Measurements from ENCODE around the gene TXK. TPM values are rescaled to one million over a fixed set of nuclear protein-coding genes. Genes with fewer than 3 reads are reported as not detected.

The TXK gene
- total RNA-seq, 1 experiment from 2014 or later = 1.7 TPM

- no peak for TF ChIP-seq ELF1 (IDR thresholded peaks at IDR 0.05; ENCODE audit: borderline replicate concordance, low read depth)
- no peak for TF ChIP-seq POLR2AphosphoS5 (IDR thresholded peaks at IDR 0.05; ENCODE audit: low read depth, low read length)
- TF ChIP-seq SRF (IDR thresholded peaks at IDR 0.05; ENCODE audit: low read depth) = no peak
Observed at GRCh38 chr4:48122756-48123155, 11.3 kb downstream of the TXK start (continued).

- ChIA-PET POLR2A (no interaction called here), RAD21 (ENCODE audit: low non-redundant PET in 1 of 2, low total read pairs in 2 of 2, uncharacterized antibody in 2 of 2, unreplicated experiment in 2 of 2) (no interaction called here), CTCF (no interaction called here)
- Histone ChIP-seq H3K36me3 (ENCODE audit: control insufficient read depth in 1 of 2, insufficient read depth in 2 of 2, low read length in 2 of 2) (no peaks in the 10 kb centered on the region), H3K9ac (ENCODE audit: low read length) (no peak overlapping the region), H3K27me3 (ENCODE audit: insufficient read depth, low read length) (no peaks in the 10 kb centered on the region), H2AFZ (ENCODE audit: low read depth, low read length, poor library complexity, severe bottlenecking) (no peak overlapping the region), H3K9me3 (ENCODE audit: control insufficient read depth in 1 of 2, insufficient read depth in 1 of 2, low read depth in 1 of 2, low read length in 2 of 2) (no peaks in the 10 kb centered on the region), H3K4me3 (replicated peaks in 1 of 2; ENCODE audit: low read depth in 1 of 2, low read length in 2 of 2) (no peak overlapping the region), H3K27ac (ENCODE audit: low read depth, low read length) (no peak overlapping the region), H3K79me2 (ENCODE audit: insufficient read depth, low read length) (no peaks in the 10 kb centered on the region), H3K9me2 (ENCODE audit: insufficient read depth) (no peaks in the 10 kb centered on the region), H3K4me2 (ENCODE audit: low read length) (no peak overlapping the region), H3K4me1 (ENCODE audit: control insufficient read depth in 1 of 2, insufficient read depth in 2 of 2, low read length in 2 of 2) (no peaks in the 10 kb centered on the region), H4K20me1 (ENCODE audit: insufficient read depth) (no peaks in the 10 kb centered on the region)
- no TSS peak for BruUV-seq (replicated peaks)
- TF ChIP-seq ELF1 (IDR thresholded peaks at IDR 0.05; ENCODE audit: borderline replicate concordance, low read depth) (no peak), TCF7L2 (IDR thresholded peaks at IDR 0.05; ENCODE audit: borderline replicate concordance, extremely low read depth, insufficient read depth, insufficient read length) (no peak), SIN3A (IDR thresholded peaks at IDR 0.05; ENCODE audit: low read depth) (no peak), EZH2phosphoT487 (IDR thresholded peaks at IDR 0.05; ENCODE audit: borderline replicate concordance) (no peak), ZBTB33 (IDR thresholded peaks at IDR 0.05; ENCODE audit: extremely low read depth, insufficient replicate concordance, low read length) (no peak), POLR2A (IDR thresholded peaks at IDR 0.05; ENCODE audit: borderline replicate concordance, extremely low read depth, insufficient read depth, insufficient read length) (no peak), ZNF274 (IDR thresholded peaks at IDR 0.05; ENCODE audit: low read depth, low read length) (no peak), CTCF (IDR thresholded peaks at IDR 0.05 in 2 of 3, conservative IDR thresholded peaks at IDR 0.05 in 1 of 3; ENCODE audit: borderline replicate concordance in 1 of 3, insufficient read depth in 1 of 3, low read depth in 2 of 3, low read length in 2 of 3) (no peak), CEBPB (IDR thresholded peaks at IDR 0.05; ENCODE audit: low read depth) (no peak), SP1 (IDR thresholded peaks at IDR 0.05; ENCODE audit: low read depth) (no peak), ATF3 (IDR thresholded peaks at IDR 0.05) (no peak), YY1 (IDR thresholded peaks at IDR 0.05; ENCODE audit: extremely low read depth, insufficient replicate concordance, low read depth, low read length) (no peak), SRF (IDR thresholded peaks at IDR 0.05; ENCODE audit: low read depth) (no peak), FOSL1 (IDR thresholded peaks at IDR 0.05; ENCODE audit: low read depth) (no peak), POLR2AphosphoS5 (IDR thresholded peaks at IDR 0.05; ENCODE audit: low read depth, low read length) (no peak), EGR1 (IDR thresholded peaks at IDR 0.05; ENCODE audit: low read depth) (no peak), REST (IDR thresholded peaks at IDR 0.05; ENCODE audit: low read depth) (no peak), ZFX (IDR thresholded peaks at IDR 0.05) (no peak)
- ATAC-seq (no peak), DNase-seq (ENCODE audit: low read depth, low spot score) (no peak)
- intact Hi-C loops (cut with micrococcal nuclease) = no loop called here
Observed at GRCh38 chr4:48121180-48121579, 12.9 kb downstream of the TXK start.

All from HCT116 (cell line).